T47D (cell line): ENCODE measurements around the gene LRRIQ3.
"Not testable (repeated sequence)": the region's sequence is repeated elsewhere in the genome, so short reads cannot be mapped to it uniquely, and the experiment has no call there.

ENCODE experiments used
- DNase-seq, 2 experiments: peaks; one replicate each; pipeline versions ENCODE4 v3.0.0 to v3.0.0-alpha.2; 2011 to 2012; ENCODE audit warnings: low read depth in 1 of 2, low spot score in 1 of 2
- JUND ChIP-seq: IDR thresholded peaks from 2 replicates; pipeline ENCODE4 v1.6.1; 2012; ENCODE audit warnings: low read depth
- in situ Hi-C: cut with HindIII; loops from 2 replicates; pipeline ENCODE4 v1.10.0; 2016; ENCODE audit warnings: low sequenced_read_pairs, low pct_unique_long_range_greater_than_20kb

The LRRIQ3 gene

GRCh38 chr1:74197255-74197654, 721 bp downstream of the LRRIQ3 start:
- TF ChIP-seq JUND, result no peak
- DNase-seq, result no peak
- in situ Hi-C loops, result no loop called here

GRCh38 chr1:74195339-74195738, 2.6 kb downstream of the LRRIQ3 start:
- DNase-seq, result no peak
- no peak for TF ChIP-seq JUND
- in situ Hi-C loops, result no loop called here

GRCh38 chr1:74193908-74194307, 4.1 kb downstream of the LRRIQ3 start:
- no peak for TF ChIP-seq JUND
- DNase-seq, result no peak
- in situ Hi-C loops, result no loop called here

- TF ChIP-seq JUND, result no peak
- in situ Hi-C loops, result no loop called here
- no peak for DNase-seq
These were observed 17.5 kb downstream of the LRRIQ3 start for GRCh38 chr1:74180490-74180889.

GRCh38 chr1:74174423-74174822, 23.6 kb downstream of the LRRIQ3 start:
- in situ Hi-C loops, result not testable (repeated sequence)

GRCh38 chr1:74162333-74162732, 35.6 kb downstream of the LRRIQ3 start:
- in situ Hi-C loops, result no loop called here

More at GRCh38 chr1:74174423-74174822, 23.6 kb downstream of the LRRIQ3 start:
- not testable (repeated sequence) for DNase-seq

GRCh38 chr1:74161497-74161896, 36.5 kb downstream of the LRRIQ3 start:
- in situ Hi-C loops, result no loop called here
- DNase-seq, result no peak
- no peak for TF ChIP-seq JUND

More at GRCh38 chr1:74162333-74162732, 35.6 kb downstream of the LRRIQ3 start:
- TF ChIP-seq JUND, result no peak
- DNase-seq, result no peak

- in situ Hi-C loops, result no loop called here
- TF ChIP-seq JUND, result no peak
- no peak for DNase-seq
These were observed 37.9 kb downstream of the LRRIQ3 start for GRCh38 chr1:74160046-74160445.

- in situ Hi-C loops, result no loop called here
- DNase-seq, result no peak
- no peak for TF ChIP-seq JUND
These were observed 52.9 kb downstream of the LRRIQ3 start for GRCh38 chr1:74145086-74145485.

GRCh38 chr1:74117370-74117769, 80.6 kb downstream of the LRRIQ3 start:
- in situ Hi-C loops, DNase-seq: not testable (repeated sequence)

GRCh38 chr1:74113333-74113732, 84.6 kb downstream of the LRRIQ3 start:
- TF ChIP-seq JUND, result no peak
- no peak for DNase-seq
- in situ Hi-C loops, result no loop called here

GRCh38 chr1:74107394-74107793, 90.6 kb downstream of the LRRIQ3 start:
- no peak for DNase-seq
- in situ Hi-C loops, result no loop called here
- no peak for TF ChIP-seq JUND

GRCh38 chr1:74091371-74091770, 106.6 kb downstream of the LRRIQ3 start:
- DNase-seq, result no peak
- no peak for TF ChIP-seq JUND
- in situ Hi-C loops, result no loop called here

GRCh38 chr1:74083128-74083527, 114.8 kb downstream of the LRRIQ3 start:
- DNase-seq, result no peak
- in situ Hi-C loops, result no loop called here
- no peak for TF ChIP-seq JUND
